ENCODE measurements around the gene PRKCE. TPM values are rescaled to one million over a fixed set of nuclear protein-coding genes. Genes with fewer than 3 reads are reported as not detected.
A peak's percentile ranks its signal among the peaks of the same experiment; 100 is the strongest.
"Not testable (repeated sequence)": the region's sequence is repeated elsewhere in the genome, so short reads cannot be mapped to it uniquely, and the experiment has no call there.

The PRKCE gene
- total and polyA plus RNA-seq, 11 donors = 4.1 to 22.3 (median 16.2) TPM

DNA sequence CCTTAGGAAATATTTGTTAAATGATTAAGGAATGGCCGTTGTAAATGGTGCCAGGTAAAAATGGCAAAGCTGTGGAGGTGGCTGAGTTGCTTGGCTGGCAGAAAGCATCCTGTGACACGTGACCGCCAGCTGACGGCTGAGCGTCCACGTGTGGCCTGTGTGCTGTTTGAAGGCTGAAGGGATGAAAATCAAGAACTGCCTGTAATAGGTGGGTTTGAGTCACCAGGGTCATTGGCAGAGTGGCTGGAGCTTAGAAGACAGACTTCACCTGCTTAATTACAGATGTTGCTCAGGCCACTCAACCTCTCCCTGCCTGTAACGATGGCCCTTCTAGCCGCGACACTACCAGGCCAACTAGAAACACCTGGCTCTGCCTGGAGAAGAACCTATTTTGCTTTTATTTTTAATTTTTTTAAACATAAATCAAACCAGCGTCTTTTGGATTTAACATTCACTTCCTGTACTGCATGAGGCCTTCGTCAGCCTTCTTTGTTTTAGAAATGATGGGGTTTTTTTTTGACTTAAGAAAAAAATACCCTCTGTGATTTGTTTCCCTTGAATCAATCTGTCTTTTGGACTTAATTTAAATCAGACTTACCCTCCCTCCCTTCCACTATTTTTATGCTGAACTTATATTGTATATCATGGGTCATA, 206.5 kb downstream of the PRKCE start:
- no peaks in the 10 kb centered on the region for H3K27me3 ChIP-seq
- peaks cover 4 to 58% (median 36%) of the 10 kb centered on the region in 12 donors for H3K4me1 ChIP-seq
- H3K36me3 ChIP-seq = no peaks in the 10 kb centered on the region
- H3K27ac ChIP-seq = peak overlapping the region in 3 of 12 donors; percentile 16 to 42 (median 39)
- TF ChIP-seq, protein P1, sequence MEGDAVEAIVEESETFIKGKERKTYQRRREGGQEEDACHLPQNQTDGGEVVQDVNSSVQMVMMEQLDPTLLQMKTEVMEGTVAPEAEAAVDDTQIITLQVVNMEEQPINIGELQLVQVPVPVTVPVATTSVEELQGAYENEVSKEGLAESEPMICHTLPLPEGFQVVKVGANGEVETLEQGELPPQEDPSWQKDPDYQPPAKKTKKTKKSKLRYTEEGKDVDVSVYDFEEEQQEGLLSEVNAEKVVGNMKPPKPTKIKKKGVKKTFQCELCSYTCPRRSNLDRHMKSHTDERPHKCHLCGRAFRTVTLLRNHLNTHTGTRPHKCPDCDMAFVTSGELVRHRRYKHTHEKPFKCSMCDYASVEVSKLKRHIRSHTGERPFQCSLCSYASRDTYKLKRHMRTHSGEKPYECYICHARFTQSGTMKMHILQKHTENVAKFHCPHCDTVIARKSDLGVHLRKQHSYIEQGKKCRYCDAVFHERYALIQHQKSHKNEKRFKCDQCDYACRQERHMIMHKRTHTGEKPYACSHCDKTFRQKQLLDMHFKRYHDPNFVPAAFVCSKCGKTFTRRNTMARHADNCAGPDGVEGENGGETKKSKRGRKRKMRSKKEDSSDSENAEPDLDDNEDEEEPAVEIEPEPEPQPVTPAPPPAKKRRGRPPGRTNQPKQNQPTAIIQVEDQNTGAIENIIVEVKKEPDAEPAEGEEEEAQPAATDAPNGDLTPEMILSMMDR (IDR thresholded peaks at IDR 0.05) = no peak
- no peak for TF ChIP-seq POLR2A (IDR thresholded peaks at IDR 0.05)
- no peak overlapping the region for H3K4me3 ChIP-seq
- H3K9me3 ChIP-seq = no peaks in the 10 kb centered on the region
- ATAC-seq = no peak
- intact Hi-C loops (cut with DNase I) = loop anchor here in 2 of 10 donors (5.0 to 10.0 kb wide), 3 partner anchors 81 to 213 kb away; partner anchors contain the start of gene PRKCE (in 1 of the 2)
- DNase-seq = no peak
- 58 to 77% (median 72%) methylated on average over 11 of the region's 11 CpGs for whole genome bisulfite sequencing, 4 donors

DNA sequence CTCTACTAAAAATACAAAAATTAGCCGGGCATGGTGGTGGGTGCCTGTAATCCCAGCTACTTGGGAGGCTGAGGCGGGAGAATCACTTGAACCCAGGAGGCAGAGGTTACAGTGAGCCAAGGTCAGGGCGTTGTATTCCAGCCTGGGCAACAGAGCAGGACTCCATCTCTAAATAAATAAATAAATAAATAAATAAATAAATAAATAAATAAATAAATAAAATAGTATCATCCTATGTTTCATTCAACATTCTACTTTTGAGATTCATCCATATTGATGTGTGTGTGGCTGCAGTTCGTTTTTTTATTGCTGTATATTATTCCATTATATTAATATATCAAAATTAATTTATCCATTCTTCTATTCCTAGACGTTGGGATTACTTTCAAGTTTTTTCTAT, 207.4 kb downstream of the PRKCE start:
- not testable (repeated sequence) for H3K27me3 ChIP-seq, H3K27ac ChIP-seq, H3K36me3 ChIP-seq, H3K4me3 ChIP-seq, ATAC-seq, H3K9me3 ChIP-seq, DNase-seq
- peaks cover 4 to 65% (median 36%) of the 10 kb centered on the region in 12 donors for H3K4me1 ChIP-seq
- 85 to 97% (median 91%) methylated on average over 5 of the region's 5 CpGs for WGBS, 4 donors
- intact Hi-C loops (cut with DNase I) = loop anchor here in 2 of 10 donors (5.0 to 10.0 kb wide), 3 partner anchors 82 to 214 kb away; partner anchors contain the start of gene PRKCE (in 1 of the 2)

DNA sequence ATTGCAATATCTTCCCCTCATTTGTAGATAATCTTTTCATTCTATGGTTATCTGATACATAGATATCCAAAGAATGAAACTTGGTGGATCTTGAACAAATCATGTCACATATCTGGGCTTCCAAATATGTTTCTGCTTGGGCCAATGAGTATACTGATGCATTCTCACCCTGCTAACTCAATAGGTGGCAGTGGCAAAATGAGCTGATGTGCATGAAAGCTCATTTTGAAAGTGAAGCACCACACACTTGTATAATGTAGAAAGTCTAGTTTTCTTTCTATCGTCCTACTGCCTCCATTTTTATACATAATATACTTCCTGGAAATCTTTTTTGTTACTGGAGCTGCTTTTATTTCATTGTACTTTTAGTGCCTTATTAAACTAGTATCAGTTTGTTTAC, 208.2 kb downstream of the PRKCE start:
- Histone ChIP-seq H3K9me3 (no peaks in the 10 kb centered on the region), H3K27me3 (no peaks in the 10 kb centered on the region), H3K4me1 (peaks cover 4 to 65% (median 35%) of the 10 kb centered on the region in 12 donors), H3K4me3 (no peak overlapping the region), H3K27ac (peak overlapping the region in 3 of 12 donors; percentile 44 to 73 (median 53)), H3K36me3 (no peaks in the 10 kb centered on the region)
- 82 to 86% (median 84%) methylated on average over 1 of the region's 1 CpG for WGBS, 4 donors
- DNase-seq = no peak
- intact Hi-C loops (cut with DNase I) = loop anchor here in 4 of 10 donors (5.0 to 10.0 kb wide), 3 partner anchors 82 to 215 kb away; partner anchors contain the start of gene PRKCE (in 1 of the 4)
- ATAC-seq = no peak
- TF ChIP-seq, protein P1 (IDR thresholded peaks at IDR 0.05) = no peak
- no peak for TF ChIP-seq POLR2A (IDR thresholded peaks at IDR 0.05)

DNA sequence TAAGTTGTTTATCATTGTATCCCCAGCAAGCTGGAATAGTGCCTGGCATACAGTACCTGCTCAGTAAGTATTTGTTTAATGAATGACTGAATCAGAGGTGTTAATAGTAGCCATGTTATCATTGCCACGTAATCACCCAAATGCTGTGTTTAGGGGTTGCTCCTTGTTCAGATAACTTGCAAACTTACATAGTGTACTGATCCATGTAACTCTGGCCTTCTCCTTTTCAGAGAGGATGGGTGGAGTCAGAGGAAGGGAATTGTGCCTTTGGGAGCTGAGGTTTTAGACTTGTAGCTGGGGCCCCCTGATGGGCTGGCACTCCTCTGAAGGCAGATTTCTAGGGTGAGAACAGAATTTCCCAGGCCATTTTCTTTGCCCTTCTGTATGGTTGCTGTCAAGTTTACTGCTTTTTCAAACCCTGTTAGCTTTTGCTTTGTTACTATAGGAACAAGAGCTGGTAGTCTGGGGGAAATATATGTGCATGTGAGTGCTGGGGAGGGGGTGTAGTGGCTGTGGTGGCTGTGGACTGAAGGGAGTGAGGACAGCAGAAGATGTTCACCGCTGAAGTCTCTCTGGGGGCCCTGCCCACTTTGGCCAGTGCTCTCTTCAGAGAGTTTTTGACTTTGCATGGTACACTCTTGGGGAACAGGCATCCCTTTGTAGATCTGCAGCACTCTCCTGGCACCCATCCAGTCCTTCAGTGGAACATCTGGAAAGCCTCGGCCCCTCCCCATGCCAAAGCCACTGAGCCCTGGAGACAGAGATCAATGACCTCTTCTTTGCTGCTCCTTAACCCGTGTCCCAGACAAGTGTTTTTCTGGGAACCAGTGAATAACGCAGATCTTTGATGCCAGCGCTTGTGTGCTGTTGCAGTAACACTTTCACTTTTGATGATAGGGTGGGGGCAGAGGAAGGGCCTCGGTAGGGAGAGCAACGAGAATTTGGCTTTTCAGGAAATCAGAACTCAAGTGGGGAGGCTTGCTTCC, 209.0 kb downstream of the PRKCE start:
- H3K36me3 ChIP-seq = no peaks in the 10 kb centered on the region
- no peaks in the 10 kb centered on the region for H3K9me3 ChIP-seq
- peak overlapping the region in 9 of 12 donors; percentile 22 to 50 (median 34) for H3K4me3 ChIP-seq
- intact Hi-C loops (cut with DNase I) = loop anchor here in 2 of 10 donors (5.0 to 10.0 kb wide), 2 partner anchors 83 to 216 kb away; no protein-coding TSS in a partner anchor
- no peaks in the 10 kb centered on the region for H3K27me3 ChIP-seq
- peak; percentile 53 to 81 (median 64) for DNase-seq
- H3K4me1 ChIP-seq = peaks cover 4 to 61% (median 28%) of the 10 kb centered on the region in 12 donors
- WGBS, 4 donors = 19 to 30% (median 21%) methylated on average over 8 of the region's 8 CpGs
- peak overlapping the region in 11 of 12 donors; percentile 41 to 73 (median 48) for H3K27ac ChIP-seq
- TF ChIP-seq POLR2A (IDR thresholded peaks at IDR 0.05) = no peak
- TF ChIP-seq, protein P1 (IDR thresholded peaks at IDR 0.05) = peak in 7 of 12 donors; percentile 8 to 35 (median 22)
- peak; percentile 42 to 79 (median 66) for ATAC-seq
